Caco-2 (cell line): ENCODE results near the gene CPSF3. TPM values are rescaled to one million over a fixed set of nuclear protein-coding genes. Genes with fewer than 3 reads are reported as not detected.

ENCODE experiments used
- BruUV-seq: library from RNA; stranded (reverse); fragments of 400-500 nt; replicated peaks from 2 replicates; lab custom pipeline; 2021; lab: Mats Ljungman, UMichigan
- CTCF ChIA-PET: fragments of 300-600 bp; sonication (Branson Sonifier 250); formaldehyde crosslinking; loops from one replicate; lab custom pipeline; 2022; ENCODE audit warnings: antibody characterized with exemption; lab: Charles Lee
- POLR2A ChIA-PET: fragments of 300-600 bp; sonication (Branson Sonifier 250); formaldehyde crosslinking; loops from one replicate; lab custom pipeline; 2022; ENCODE audit warnings: antibody characterized with exemption; lab: Charles Lee
- DNase-seq, 2 experiments: peaks; one replicate each; pipeline versions ENCODE4 v3.0.0 to v3.0.0-alpha.2; 2020 to 2022
- H3K27me3 ChIP-seq: replicated peaks from 2 replicates; pipeline ENCODE4 v1.6.0; 2011; ENCODE audit warnings: low read length; ENCODE audit not compliant: control insufficient read depth, insufficient read depth
- H3K36me3 ChIP-seq: 2 replicates; pipeline ENCODE4 v1.5.1; 2011; ENCODE audit warnings: low read length; ENCODE audit not compliant: control insufficient read depth, insufficient read depth
- H3K4me1 ChIP-seq: fragments of 250-450 bp; sonication (Bioruptor Pico); 2 replicates; pipeline ENCODE4 v1.5.1; 2020; ENCODE audit warnings: mild to moderate bottlenecking
- H3K4me3 ChIP-seq: 2 replicates; pipeline ENCODE4 v1.5.1; 2011; ENCODE audit warnings: low read depth, mild to moderate bottlenecking, control low read depth, low read length
- H3K9me3 ChIP-seq: fragments of 250-450 bp; sonication (Bioruptor Pico); 2 replicates; pipeline ENCODE4 v1.5.1; 2020; ENCODE audit warnings: mild to moderate bottlenecking, moderate library complexity
- H3K27ac Mint-ChIP-seq: one replicate; pipeline ENCODE4 v1.8.0; 2022; ENCODE audit warnings: mixed read lengths; ENCODE audit not compliant: unreplicated experiment
- H3K27me3 Mint-ChIP-seq: one replicate; pipeline ENCODE4 v1.8.0; 2022; ENCODE audit warnings: mixed read lengths; ENCODE audit not compliant: insufficient read depth, unreplicated experiment
- H3K36me3 Mint-ChIP-seq: one replicate; pipeline ENCODE4 v1.8.0; 2022; ENCODE audit warnings: mild to moderate bottlenecking, mixed read lengths; ENCODE audit not compliant: insufficient read depth, unreplicated experiment
- H3K4me1 Mint-ChIP-seq: one replicate; pipeline ENCODE4 v1.8.0; 2022; ENCODE audit warnings: low read depth, mixed read lengths; ENCODE audit not compliant: unreplicated experiment
- H3K4me3 Mint-ChIP-seq: one replicate; pipeline ENCODE4 v1.8.0; 2022; ENCODE audit warnings: mild to moderate bottlenecking, moderate library complexity, mixed read lengths; ENCODE audit not compliant: unreplicated experiment
- H3K9me3 Mint-ChIP-seq: one replicate; pipeline ENCODE4 v1.8.0; 2022; ENCODE audit warnings: mixed read lengths; ENCODE audit not compliant: unreplicated experiment
- intact Hi-C: fragments of 100-400 bp; cut with micrococcal nuclease; formaldehyde crosslinking; loops from one replicate; pipeline ENCODE4 v1.10.0; 2022; ENCODE audit not compliant: unreplicated experiment
- total RNA-seq: library from RNA; stranded (reverse); gene quantifications from 2 replicates; pipeline ENCODE4 v1.2.3, GENCODE V29; 2022
- TF ChIP-seq, protein P1 (sequence below), 2 experiments: fragments of 200-600 bp in 1 of 2; IDR thresholded peaks; 1 replicate in 1 of 2; 2 replicates in 1 of 2; pipeline versions ENCODE4 v1.5.1 to v1.8.0; 2011 to 2022; ENCODE audit warnings: antibody characterized with exemption in 1 of 2, control low read depth in 1 of 2, inconsistent platforms in 1 of 2, low read depth in 1 of 2, low read length in 1 of 2, mild to moderate bottlenecking in 1 of 2, moderate library complexity in 1 of 2; ENCODE audit not compliant: insufficient read depth in 1 of 2, severe bottlenecking in 1 of 2, unreplicated experiment in 1 of 2

Gene CPSF3
- total RNA-seq, 1 experiment from 2014 or later, result 95.0 TPM

DNA sequence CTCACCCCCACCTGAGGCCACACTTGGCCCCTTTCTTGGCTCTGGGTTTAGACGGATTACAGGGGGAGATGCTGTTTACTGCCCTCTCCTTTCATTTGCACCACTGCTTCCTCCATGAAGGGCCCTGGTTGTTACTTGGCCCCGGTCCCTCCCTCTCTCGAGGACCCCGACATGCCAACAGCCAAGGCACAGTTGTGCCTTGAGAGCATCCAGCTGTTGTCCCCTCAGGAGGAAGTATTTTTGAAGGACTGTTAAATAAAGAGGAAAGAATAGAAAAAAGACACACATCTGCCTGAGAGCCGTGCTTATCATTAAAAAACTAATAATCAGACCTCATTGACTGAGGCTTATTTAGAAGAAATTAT is 44.1 kb upstream of the CPSF3 start:
- H3K36me3 Mint-ChIP-seq, result peaks cover 45% of the 10 kb centered on the region

DNA sequence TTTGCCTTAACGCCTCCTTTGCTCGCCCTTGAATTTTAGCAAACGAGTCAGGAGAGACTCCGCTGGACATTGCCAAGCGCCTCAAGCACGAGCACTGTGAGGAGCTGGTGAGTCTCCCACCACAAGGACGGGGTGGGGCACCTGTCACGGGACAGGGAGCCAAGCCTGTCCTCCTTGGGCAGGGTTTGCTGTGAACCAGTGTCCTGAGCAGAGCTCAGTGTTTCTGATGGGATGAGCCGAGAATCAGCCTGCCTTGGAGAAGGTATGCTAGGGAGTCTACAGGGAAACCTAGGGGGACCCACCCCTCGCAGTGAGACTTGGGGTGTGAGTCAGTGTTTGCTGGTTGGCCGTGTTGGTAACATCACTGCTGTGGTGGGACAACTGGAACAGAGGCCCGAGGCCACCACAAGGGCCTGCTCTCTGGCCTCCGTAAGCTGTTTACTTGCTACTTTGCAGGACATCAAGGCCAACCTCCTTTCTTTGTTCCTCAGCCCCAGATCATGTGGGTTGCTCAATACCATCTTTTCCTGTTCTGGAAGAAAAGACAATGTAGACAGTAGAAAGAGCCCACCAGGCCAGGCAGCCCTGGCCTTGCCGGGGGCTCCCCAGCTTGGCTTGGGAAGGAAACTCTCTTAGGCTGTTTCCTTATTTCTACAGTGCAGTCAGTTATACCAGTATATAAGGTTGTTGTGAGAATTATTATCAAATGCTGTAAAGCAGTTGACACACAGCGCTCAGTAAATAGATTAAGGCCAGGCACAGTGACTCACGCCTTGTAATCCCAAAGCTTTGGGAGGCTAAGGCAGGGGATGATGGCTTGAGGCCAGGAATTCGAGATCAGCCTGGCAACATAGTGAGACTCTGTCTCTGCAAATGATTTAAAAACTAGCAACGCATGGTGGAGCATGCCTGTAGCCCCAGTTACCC is 42.5 kb upstream of the CPSF3 start:
- BruUV-seq, result no TSS peak
- Histone ChIP-seq H3K9me3 (no peaks in the 10 kb centered on the region), H3K27me3 (no peaks in the 10 kb centered on the region), H3K4me1 (no peaks in the 10 kb centered on the region), H3K36me3 (peaks cover 2% of the 10 kb centered on the region), H3K4me3 (no peak overlapping the region)
- no peak for DNase-seq
- H3K36me3 Mint-ChIP-seq, result peaks cover 38% of the 10 kb centered on the region
- TF ChIP-seq, protein P1, sequence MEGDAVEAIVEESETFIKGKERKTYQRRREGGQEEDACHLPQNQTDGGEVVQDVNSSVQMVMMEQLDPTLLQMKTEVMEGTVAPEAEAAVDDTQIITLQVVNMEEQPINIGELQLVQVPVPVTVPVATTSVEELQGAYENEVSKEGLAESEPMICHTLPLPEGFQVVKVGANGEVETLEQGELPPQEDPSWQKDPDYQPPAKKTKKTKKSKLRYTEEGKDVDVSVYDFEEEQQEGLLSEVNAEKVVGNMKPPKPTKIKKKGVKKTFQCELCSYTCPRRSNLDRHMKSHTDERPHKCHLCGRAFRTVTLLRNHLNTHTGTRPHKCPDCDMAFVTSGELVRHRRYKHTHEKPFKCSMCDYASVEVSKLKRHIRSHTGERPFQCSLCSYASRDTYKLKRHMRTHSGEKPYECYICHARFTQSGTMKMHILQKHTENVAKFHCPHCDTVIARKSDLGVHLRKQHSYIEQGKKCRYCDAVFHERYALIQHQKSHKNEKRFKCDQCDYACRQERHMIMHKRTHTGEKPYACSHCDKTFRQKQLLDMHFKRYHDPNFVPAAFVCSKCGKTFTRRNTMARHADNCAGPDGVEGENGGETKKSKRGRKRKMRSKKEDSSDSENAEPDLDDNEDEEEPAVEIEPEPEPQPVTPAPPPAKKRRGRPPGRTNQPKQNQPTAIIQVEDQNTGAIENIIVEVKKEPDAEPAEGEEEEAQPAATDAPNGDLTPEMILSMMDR (IDR thresholded peaks at IDR 0.05; ENCODE audit: insufficient read depth in 1 of 2, low read depth in 1 of 2, low read length in 1 of 2, severe bottlenecking in 1 of 2, unreplicated experiment in 1 of 2), result no peak
- no peaks in the 10 kb centered on the region for H3K9me3 Mint-ChIP-seq
- ChIA-PET POLR2A (no interaction called here), CTCF (interaction anchor here (0.7 to 1.4 kb wide), 3 partner anchors 10 to 238 kb away, joined by 3 to 6 read pairs (median 5); no protein-coding TSS in a partner anchor)
- H3K27me3 Mint-ChIP-seq, result no peaks in the 10 kb centered on the region
- no peak overlapping the region for H3K27ac Mint-ChIP-seq
- no peak overlapping the region for H3K4me3 Mint-ChIP-seq
- intact Hi-C loops, result no loop called here
- no peaks in the 10 kb centered on the region for H3K4me1 Mint-ChIP-seq

More for the DNA sequence above, 44.1 kb upstream of the CPSF3 start:
- TF ChIP-seq, protein P1 (IDR thresholded peaks at IDR 0.05; ENCODE audit: insufficient read depth in 1 of 2, low read depth in 1 of 2, low read length in 1 of 2, severe bottlenecking in 1 of 2, unreplicated experiment in 1 of 2), result no peak
- ChIA-PET POLR2A (no interaction called here), CTCF (no interaction called here)
- Histone ChIP-seq H3K4me1 (no peaks in the 10 kb centered on the region), H3K36me3 (peaks cover 1% of the 10 kb centered on the region; the same call in 1 of the 2 replicates), H3K9me3 (no peaks in the 10 kb centered on the region), H3K27me3 (no peaks in the 10 kb centered on the region), H3K4me3 (no peak overlapping the region)
- no peaks in the 10 kb centered on the region for H3K4me1 Mint-ChIP-seq
- intact Hi-C loops, result no loop called here
- H3K27me3 Mint-ChIP-seq, result no peaks in the 10 kb centered on the region
- no peaks in the 10 kb centered on the region for H3K9me3 Mint-ChIP-seq
- no peak for DNase-seq
- no TSS peak for BruUV-seq
- no peak overlapping the region for H3K4me3 Mint-ChIP-seq
- no peak overlapping the region for H3K27ac Mint-ChIP-seq

DNA sequence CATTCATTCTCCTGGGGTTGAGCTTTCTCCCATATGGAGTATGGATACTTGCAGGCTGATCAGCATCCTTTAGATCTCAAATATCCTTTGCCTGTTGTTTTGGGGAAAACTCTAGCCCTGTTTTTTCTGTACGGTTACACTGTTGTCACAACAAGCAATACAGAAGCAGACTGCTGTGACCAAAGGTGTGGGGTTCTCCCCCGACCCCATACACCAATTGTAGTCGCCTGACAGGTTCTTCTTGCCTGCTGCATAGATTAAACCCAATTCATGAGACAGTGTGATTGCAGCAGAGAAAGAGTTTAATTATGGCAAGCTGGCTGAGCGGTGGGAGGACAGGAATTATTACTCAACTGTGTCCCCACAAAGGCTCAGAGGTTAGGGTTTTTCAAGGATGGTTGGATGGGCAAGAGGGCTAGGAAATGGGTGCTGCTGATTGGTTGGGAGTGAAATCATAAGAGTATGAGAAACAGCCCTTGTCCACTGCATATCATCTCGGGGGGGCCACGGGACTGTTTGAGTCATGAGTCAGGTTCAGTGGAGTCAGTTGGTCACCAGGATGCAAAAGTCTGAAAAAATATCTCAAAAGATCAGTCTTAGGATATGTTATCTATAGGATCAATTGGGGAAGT is 40.7 kb upstream of the CPSF3 start:
- intact Hi-C loops, result no loop called here
- Mint-ChIP-seq H3K27ac (no peak overlapping the region), H3K27me3 (no peaks in the 10 kb centered on the region), H3K4me1 (no peaks in the 10 kb centered on the region), H3K4me3 (no peak overlapping the region), H3K9me3 (no peaks in the 10 kb centered on the region), H3K36me3 (peaks cover 21% of the 10 kb centered on the region)
- Histone ChIP-seq H3K4me3 (no peak overlapping the region), H3K9me3 (no peaks in the 10 kb centered on the region), H3K4me1 (no peaks in the 10 kb centered on the region), H3K27me3 (no peaks in the 10 kb centered on the region), H3K36me3 (peaks cover 2% of the 10 kb centered on the region)
- TF ChIP-seq, protein P1 (IDR thresholded peaks at IDR 0.05; ENCODE audit: insufficient read depth in 1 of 2, low read depth in 1 of 2, low read length in 1 of 2, severe bottlenecking in 1 of 2, unreplicated experiment in 1 of 2), result no peak
- ChIA-PET CTCF (no interaction called here), POLR2A (no interaction called here)
- BruUV-seq, result no TSS peak
- DNase-seq, result no peak
